ENCODE measurements around the gene APOBR.

APOBR gene

GRCh38 chr16:28497386-28497785 lies 2.9 kb downstream of the APOBR start:
- Histone ChIP-seq H2BK12ac (ENCODE audit: low read length) (no peak overlapping the region), H2AK5ac (ENCODE audit: low read length) (no peak overlapping the region), H3K9me3 (ENCODE audit: insufficient read depth, low read depth, low read length) (peaks cover 3% of the 10 kb centered on the region), H3K79me1 (ENCODE audit: low read length) (peaks cover 16% of the 10 kb centered on the region), H3K4ac (ENCODE audit: low read depth, low read length) (no peak overlapping the region), H3K23ac (ENCODE audit: low read length) (no peak overlapping the region), H3K4me2 (ENCODE audit: low read length) (no peak overlapping the region), H3K36me3 (ENCODE audit: control insufficient read depth in 1 of 2, insufficient read depth in 2 of 2, low read length in 2 of 2) (no peaks in the 10 kb centered on the region), H3K27me3 (ENCODE audit: insufficient read depth, low read length) (no peaks in the 10 kb centered on the region), H4K8ac (ENCODE audit: low read depth, low read length) (no peak overlapping the region), H3K4me3 (ENCODE audit: low read depth, low read length) (no peak overlapping the region), H2BK5ac (ENCODE audit: low read depth, low read length, poor library complexity) (no peak overlapping the region), H2BK120ac (ENCODE audit: insufficient read depth, low read length, poor library complexity) (no peak overlapping the region), H3K4me1 (ENCODE audit: control insufficient read depth in 1 of 2, insufficient read depth in 2 of 2, low read length in 2 of 2) (peaks cover 2 to 5% of the 10 kb centered on the region in 2 experiments), H3K9ac (ENCODE audit: low read length) (no peak overlapping the region), H3K18ac (ENCODE audit: low read length) (no peak overlapping the region), H3K27ac (ENCODE audit: low read depth, low read length) (no peak overlapping the region), H3K79me2 (ENCODE audit: control insufficient read depth, insufficient read depth, low read length, poor library complexity) (no peaks in the 10 kb centered on the region), H4K91ac (ENCODE audit: low read depth, low read length) (no peak overlapping the region), H2AFZ (ENCODE audit: insufficient read depth, low read length, poor library complexity) (no peak overlapping the region), H3K14ac (ENCODE audit: low read length) (no peak overlapping the region), H4K12ac (ENCODE audit: low read depth, low read length) (no peak overlapping the region)
- WGBS (ENCODE audit: extremely low coverage, insufficient coverage, insufficient read length): no CpG with 5 or more reads among the region's 9 CpGs
- no peak for DNase-seq

- Histone ChIP-seq H3K27me3 (ENCODE audit: insufficient read depth, low read length) (no peaks in the 10 kb centered on the region), H3K4ac (ENCODE audit: low read depth, low read length) (no peak overlapping the region), H3K36me3 (ENCODE audit: control insufficient read depth in 1 of 2, insufficient read depth in 2 of 2, low read length in 2 of 2) (no peaks in the 10 kb centered on the region), H4K8ac (ENCODE audit: low read depth, low read length) (no peak overlapping the region), H3K14ac (ENCODE audit: low read length) (no peak overlapping the region), H3K79me2 (ENCODE audit: control insufficient read depth, insufficient read depth, low read length, poor library complexity) (no peaks in the 10 kb centered on the region), H3K9ac (ENCODE audit: low read length) (no peak overlapping the region), H3K27ac (ENCODE audit: low read depth, low read length) (no peak overlapping the region), H2AFZ (ENCODE audit: insufficient read depth, low read length, poor library complexity) (no peak overlapping the region), H2AK5ac (ENCODE audit: low read length) (peak overlapping the region; percentile 5), H2BK120ac (ENCODE audit: insufficient read depth, low read length, poor library complexity) (no peak overlapping the region), H3K4me1 (ENCODE audit: control insufficient read depth in 1 of 2, insufficient read depth in 2 of 2, low read length in 2 of 2) (peaks cover 2 to 5% of the 10 kb centered on the region in 2 experiments), H3K4me2 (ENCODE audit: low read length) (no peak overlapping the region), H3K79me1 (ENCODE audit: low read length) (peaks cover 16% of the 10 kb centered on the region), H2BK12ac (ENCODE audit: low read length) (no peak overlapping the region), H3K9me3 (ENCODE audit: insufficient read depth, low read depth, low read length) (peaks cover 3% of the 10 kb centered on the region), H3K4me3 (ENCODE audit: low read depth, low read length) (no peak overlapping the region), H4K91ac (ENCODE audit: low read depth, low read length) (no peak overlapping the region), H3K18ac (ENCODE audit: low read length) (no peak overlapping the region), H4K12ac (ENCODE audit: low read depth, low read length) (no peak overlapping the region), H2BK5ac (ENCODE audit: low read depth, low read length, poor library complexity) (no peak overlapping the region), H3K23ac (ENCODE audit: low read length) (no peak overlapping the region)
- no peak for DNase-seq
- no CpG with 5 or more reads among the region's 33 CpGs for WGBS (ENCODE audit: extremely low coverage, insufficient coverage, insufficient read length)
Observed at GRCh38 chr16:28497861-28498599, 3.6 kb downstream of the APOBR start.

GRCh38 chr16:28498666-28499381 lies 4.4 kb downstream of the APOBR start:
- no peak overlapping the region for H3K27ac ChIP-seq (ENCODE audit: low read depth, low read length)
- no peak overlapping the region for H3K4ac ChIP-seq (ENCODE audit: low read depth, low read length)
- H3K14ac ChIP-seq (ENCODE audit: low read length): no peak overlapping the region
- DNase-seq: no peak
- H2BK5ac ChIP-seq (ENCODE audit: low read depth, low read length, poor library complexity): no peak overlapping the region
- peak overlapping the region; percentile 5 for H2AK5ac ChIP-seq (ENCODE audit: low read length)
- H4K8ac ChIP-seq (ENCODE audit: low read depth, low read length): no peak overlapping the region
- H3K9ac ChIP-seq (ENCODE audit: low read length): no peak overlapping the region
- WGBS (ENCODE audit: extremely low coverage, insufficient coverage, insufficient read length): no CpG with 5 or more reads among the region's 15 CpGs
- H3K4me2 ChIP-seq (ENCODE audit: low read length): no peak overlapping the region
- peaks cover 2 to 9% of the 10 kb centered on the region in 2 experiments for H3K4me1 ChIP-seq (ENCODE audit: control insufficient read depth in 1 of 2, insufficient read depth in 2 of 2, low read length in 2 of 2)
- no peak overlapping the region for H3K18ac ChIP-seq (ENCODE audit: low read length)
- no peaks in the 10 kb centered on the region for H3K79me2 ChIP-seq (ENCODE audit: control insufficient read depth, insufficient read depth, low read length, poor library complexity)
- peaks cover 16% of the 10 kb centered on the region for H3K79me1 ChIP-seq (ENCODE audit: low read length)
- H4K12ac ChIP-seq (ENCODE audit: low read depth, low read length): no peak overlapping the region
- no peaks in the 10 kb centered on the region for H3K27me3 ChIP-seq (ENCODE audit: insufficient read depth, low read length)
- H2AFZ ChIP-seq (ENCODE audit: insufficient read depth, low read length, poor library complexity): no peak overlapping the region
- peaks cover 3% of the 10 kb centered on the region for H3K9me3 ChIP-seq (ENCODE audit: insufficient read depth, low read depth, low read length)
- no peaks in the 10 kb centered on the region for H3K36me3 ChIP-seq (ENCODE audit: control insufficient read depth in 1 of 2, insufficient read depth in 2 of 2, low read length in 2 of 2)
- peak overlapping the region; percentile 31 for H4K91ac ChIP-seq (ENCODE audit: low read depth, low read length)
- no peak overlapping the region for H3K4me3 ChIP-seq (ENCODE audit: low read depth, low read length)
- H2BK12ac ChIP-seq (ENCODE audit: low read length): no peak overlapping the region
- no peak overlapping the region for H2BK120ac ChIP-seq (ENCODE audit: insufficient read depth, low read length, poor library complexity)
- H3K23ac ChIP-seq (ENCODE audit: low read length): no peak overlapping the region

GRCh38 chr16:28499854-28500253 lies 5.4 kb downstream of the APOBR start:
- Histone ChIP-seq H2BK5ac (ENCODE audit: low read depth, low read length, poor library complexity) (no peak overlapping the region), H4K12ac (ENCODE audit: low read depth, low read length) (no peak overlapping the region), H3K9ac (ENCODE audit: low read length) (no peak overlapping the region), H3K14ac (ENCODE audit: low read length) (no peak overlapping the region), H3K4me2 (ENCODE audit: low read length) (no peak overlapping the region), H3K23ac (ENCODE audit: low read length) (no peak overlapping the region), H3K79me1 (ENCODE audit: low read length) (peaks cover 16% of the 10 kb centered on the region), H2AK5ac (ENCODE audit: low read length) (no peak overlapping the region), H3K79me2 (ENCODE audit: control insufficient read depth, insufficient read depth, low read length, poor library complexity) (no peaks in the 10 kb centered on the region), H2BK12ac (ENCODE audit: low read length) (no peak overlapping the region), H3K18ac (ENCODE audit: low read length) (no peak overlapping the region), H3K4ac (ENCODE audit: low read depth, low read length) (no peak overlapping the region), H3K4me3 (ENCODE audit: low read depth, low read length) (no peak overlapping the region), H4K91ac (ENCODE audit: low read depth, low read length) (peak overlapping the region; percentile 21), H4K8ac (ENCODE audit: low read depth, low read length) (no peak overlapping the region), H3K4me1 (ENCODE audit: control insufficient read depth in 1 of 2, insufficient read depth in 2 of 2, low read length in 2 of 2) (peaks cover 3 to 9% of the 10 kb centered on the region in 2 experiments), H3K36me3 (ENCODE audit: control insufficient read depth in 1 of 2, insufficient read depth in 2 of 2, low read length in 2 of 2) (no peaks in the 10 kb centered on the region), H3K9me3 (ENCODE audit: insufficient read depth, low read depth, low read length) (peaks cover 3% of the 10 kb centered on the region), H2AFZ (ENCODE audit: insufficient read depth, low read length, poor library complexity) (no peak overlapping the region), H2BK120ac (ENCODE audit: insufficient read depth, low read length, poor library complexity) (no peak overlapping the region), H3K27ac (ENCODE audit: low read depth, low read length) (no peak overlapping the region), H3K27me3 (ENCODE audit: insufficient read depth, low read length) (no peaks in the 10 kb centered on the region)
- no CpG with 5 or more reads among the region's 10 CpGs for WGBS (ENCODE audit: extremely low coverage, insufficient coverage, insufficient read length)
- peak in 1 of 2 donors; percentile 59 for DNase-seq
